Right ventricle myocardium inferior (tissue), 1 donor: Measurements from ENCODE around the gene CCNI. TPM values are rescaled to one million over a fixed set of nuclear protein-coding genes. Genes with fewer than 3 reads are reported as not detected.

Source experiments
- ATAC-seq: fragments of 200-7000 bp; cut with Tn5 transposase; one replicate; pipeline ENCODE4 v1.9.1; 2020; ENCODE audit warnings: mild to moderate bottlenecking, moderate library complexity
- DNase-seq: peaks from one replicate; pipeline ENCODE4 v3.0.0; 2021; ENCODE audit errors: missing footprints
- intact Hi-C: fragments of 100-400 bp; cut with DNase I; formaldehyde crosslinking; loops from one replicate; pipeline ENCODE4 v1.11.0; 2022
- total RNA-seq: library from RNA; stranded (reverse); fragmentation: NEBNext Ultra II Directional; extraction: Animal tissue kit (Norgen Biotek cat#: 25700); gene quantifications from one replicate; pipeline ENCODE4 v1.2.1, GENCODE V29; 2021
- donor health status: DM: no; HTN: yes; CAD: no; lungs with severe emphysema.

The CCNI gene
- total RNA-seq, 1 donor from 2014 or later = 251 TPM

DNA sequence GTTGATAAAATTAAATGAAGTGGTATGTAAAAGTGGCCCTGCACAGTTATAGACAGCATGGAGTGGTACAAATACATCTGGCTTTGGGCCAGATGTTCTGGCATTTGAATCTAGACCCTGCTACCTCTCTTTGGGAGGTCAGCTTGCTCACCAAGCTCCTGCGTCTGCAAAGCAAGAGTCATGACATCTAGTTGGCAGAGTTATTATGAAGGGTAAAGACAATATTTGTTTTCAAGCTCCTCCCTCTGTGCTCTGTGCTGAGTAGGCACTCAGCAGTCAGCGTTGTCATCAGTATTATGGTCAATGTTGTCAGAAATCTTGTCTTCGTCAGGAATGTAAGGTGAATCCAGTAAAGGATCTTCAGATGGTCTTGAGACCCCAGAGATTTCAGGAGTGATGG lies 55.8 kb downstream of the CCNI start:
- intact Hi-C loops = no loop called here
- no peak for ATAC-seq
- DNase-seq = no peak

DNA sequence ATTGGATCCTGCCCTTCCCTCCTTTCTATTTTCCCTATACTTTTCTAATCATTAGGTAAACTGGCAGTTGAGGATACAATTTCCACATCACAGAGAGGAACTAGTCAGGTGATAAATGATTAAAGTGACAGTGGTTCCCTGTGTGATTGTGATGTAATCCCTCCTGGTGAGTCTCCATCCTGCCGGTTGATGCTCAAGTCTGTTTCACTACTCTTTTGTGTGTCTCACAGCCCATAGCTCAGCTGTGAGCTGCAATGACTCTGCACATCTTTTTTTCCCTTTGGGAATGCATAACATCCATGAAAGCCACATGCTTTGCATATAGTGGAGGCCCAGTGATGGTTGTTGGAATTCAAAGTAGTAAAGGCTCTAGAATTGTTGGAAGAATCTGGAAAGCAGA lies 60.4 kb downstream of the CCNI start:
- ATAC-seq (no peak), DNase-seq (no peak)
- intact Hi-C loops = no loop called here

DNA sequence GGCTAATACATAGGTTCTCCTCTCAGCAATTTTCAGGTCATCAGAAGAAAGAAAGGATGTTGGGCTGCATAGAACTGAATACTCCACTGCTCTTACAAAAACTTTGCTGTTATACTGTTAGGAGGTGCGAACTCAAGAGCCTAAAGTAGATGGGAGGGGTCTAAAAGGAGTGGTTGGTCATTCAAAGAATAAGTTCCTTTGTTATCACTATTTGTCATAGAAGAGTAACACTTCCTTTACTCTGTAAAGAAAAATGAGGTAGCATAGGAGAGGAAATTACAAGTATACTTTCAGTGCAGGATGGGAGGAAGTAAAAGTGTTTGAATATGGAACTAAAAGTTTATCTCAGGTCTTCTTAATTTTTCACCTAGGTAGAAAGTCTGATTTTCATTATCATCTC lies 61.5 kb downstream of the CCNI start:
- ATAC-seq (no peak), DNase-seq (no peak)
- intact Hi-C loops = no loop called here

DNA sequence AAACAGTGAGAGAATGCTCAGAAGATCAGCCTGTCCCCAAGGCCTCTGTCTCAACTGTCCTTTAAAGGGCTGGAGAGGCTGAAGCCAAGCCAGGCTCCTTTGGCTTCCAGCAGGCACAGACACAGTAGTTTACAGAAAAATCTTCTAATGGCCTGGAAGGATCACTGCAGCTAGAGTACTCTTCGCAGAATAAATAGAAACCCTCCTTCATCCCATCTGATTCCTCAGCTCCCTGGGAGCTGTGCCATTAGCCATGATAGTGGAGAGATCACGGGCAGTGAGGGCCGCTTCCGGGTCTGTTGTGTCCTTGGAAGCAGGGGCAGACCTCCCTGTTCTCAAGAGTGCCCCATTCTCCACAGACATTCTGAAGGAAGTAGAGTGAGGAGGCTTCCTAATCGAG lies 63.1 kb downstream of the CCNI start:
- intact Hi-C loops = no loop called here
- ATAC-seq (peak; percentile 88), DNase-seq (peak; percentile 76)

DNA sequence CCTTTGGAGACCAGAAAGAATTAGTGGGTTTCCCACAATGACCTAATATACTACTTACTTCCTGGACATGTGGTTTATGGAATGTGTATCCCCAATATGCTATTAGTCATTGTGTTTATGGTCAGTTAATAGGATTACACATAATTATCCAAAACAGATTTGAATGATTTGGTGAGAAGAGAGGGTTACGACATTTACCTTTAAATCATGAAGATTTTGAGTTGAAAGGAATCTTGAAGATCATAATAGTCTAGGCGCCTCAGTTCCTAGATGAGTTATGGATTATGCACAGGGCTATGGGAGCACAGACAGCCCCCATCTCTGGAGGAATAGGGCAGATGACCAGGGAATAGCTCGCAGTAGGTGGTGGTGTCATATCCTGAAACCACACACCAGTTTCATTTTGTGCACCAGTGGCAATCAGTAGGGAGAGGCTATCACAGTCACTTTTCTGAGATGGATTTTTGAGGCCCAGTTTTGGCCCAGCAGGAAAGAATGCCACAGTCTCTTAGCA lies 64.9 kb downstream of the CCNI start:
- intact Hi-C loops = no loop called here
- no peak for ATAC-seq

DNA sequence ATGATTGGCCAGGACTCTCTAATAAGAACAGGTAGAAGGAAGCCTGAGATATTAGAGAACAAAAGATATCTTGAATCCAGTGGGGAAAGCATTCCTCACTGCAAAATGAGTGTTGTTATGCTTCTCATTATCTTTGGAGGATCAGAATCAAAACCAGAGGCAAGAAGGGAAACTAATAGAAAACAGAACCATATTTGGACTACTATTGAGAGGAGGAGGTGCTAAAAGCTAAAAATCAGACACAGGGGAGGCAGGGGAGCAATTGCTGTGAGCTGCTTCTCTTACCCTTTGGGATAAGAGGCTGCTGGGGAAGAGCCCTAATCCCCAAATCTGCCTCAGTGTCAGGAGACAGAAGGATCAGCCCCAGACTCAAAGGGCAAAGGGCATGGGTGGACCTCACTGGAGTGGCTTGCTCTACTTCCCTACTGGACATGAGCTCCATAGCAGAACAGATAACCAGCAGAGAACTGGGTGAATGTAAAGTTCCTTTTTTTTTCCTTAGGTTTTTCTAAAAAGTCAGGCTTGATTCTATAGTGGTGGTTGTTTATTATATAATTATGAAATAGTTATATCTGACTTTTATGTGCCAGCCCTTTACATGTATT lies 66.2 kb downstream of the CCNI start:
- ATAC-seq (no peak), DNase-seq (no peak)
- intact Hi-C loops = no loop called here

More for the DNA sequence above, 64.9 kb downstream of the CCNI start:
- DNase-seq = no peak

DNA sequence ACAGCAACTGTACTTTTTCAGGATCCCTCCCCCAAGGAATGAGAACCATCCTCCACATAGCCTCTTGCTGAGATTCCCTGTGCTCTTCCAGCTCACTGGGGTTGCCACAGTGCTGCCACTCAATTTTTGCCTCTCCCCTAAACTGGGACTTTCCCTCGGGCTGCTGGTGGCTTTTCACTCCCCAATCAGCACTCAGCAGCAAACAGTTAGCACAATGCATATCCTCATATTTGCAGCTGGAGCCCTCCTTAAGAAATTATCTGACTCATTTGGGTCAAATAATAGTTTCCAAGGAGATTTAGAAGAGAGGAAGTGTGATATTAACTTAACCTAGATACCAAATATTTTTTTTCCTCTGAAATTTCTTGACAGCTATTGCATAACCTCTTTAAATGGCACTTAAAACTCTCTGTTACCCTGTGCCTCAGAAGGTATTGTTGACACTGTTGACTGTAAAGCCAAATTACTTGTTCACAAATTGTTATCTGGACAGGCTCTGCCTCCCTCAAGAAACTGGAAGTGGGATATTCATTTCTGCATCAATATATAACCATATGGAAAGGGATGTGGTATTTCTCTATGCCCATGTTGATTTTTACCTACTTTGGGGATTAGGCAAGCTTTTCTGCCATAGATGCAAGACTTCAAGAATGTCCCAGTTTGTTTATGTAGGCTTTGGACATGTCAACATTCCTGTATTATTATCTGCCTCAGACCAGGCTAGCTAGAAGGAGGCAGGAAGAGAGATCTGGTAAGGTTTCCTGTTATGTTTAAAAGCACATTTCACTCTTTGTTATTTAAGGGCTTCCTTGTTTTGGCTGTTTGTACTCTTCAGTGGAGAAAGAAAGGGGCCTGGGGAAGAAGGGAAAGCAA lies 68.2 kb downstream of the CCNI start:
- DNase-seq (no peak), ATAC-seq (peak; percentile 74)
- intact Hi-C loops = no loop called here

DNA sequence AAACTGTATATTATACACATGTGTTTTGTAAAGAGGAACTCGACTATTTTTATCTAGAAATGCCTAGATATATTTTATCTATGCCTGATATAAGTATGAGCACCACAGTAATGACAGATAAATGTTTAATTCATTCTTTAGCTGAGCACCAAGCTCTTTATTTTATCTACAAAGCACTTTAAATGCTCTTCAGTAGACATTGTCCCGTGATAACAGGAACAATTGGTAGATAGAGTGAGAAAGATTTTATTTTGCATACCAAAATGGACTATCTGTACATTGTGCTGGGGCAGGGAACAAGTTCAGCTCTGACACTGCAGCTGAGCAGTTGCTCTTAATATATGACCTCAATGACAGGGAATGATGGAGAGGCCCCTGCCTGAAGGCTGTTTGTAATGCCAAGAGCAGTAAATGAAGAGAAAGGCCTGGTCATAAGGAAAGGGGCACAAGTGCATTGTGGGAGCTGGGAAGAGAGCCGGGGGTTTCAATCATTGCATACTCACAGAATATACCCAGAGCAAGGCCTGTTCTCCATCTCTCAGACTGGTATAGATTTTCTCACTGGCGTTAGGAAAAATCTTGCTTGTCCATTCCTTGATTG lies 68.9 kb downstream of the CCNI start:
- DNase-seq (no peak), ATAC-seq (no peak)
- intact Hi-C loops = no loop called here

DNA sequence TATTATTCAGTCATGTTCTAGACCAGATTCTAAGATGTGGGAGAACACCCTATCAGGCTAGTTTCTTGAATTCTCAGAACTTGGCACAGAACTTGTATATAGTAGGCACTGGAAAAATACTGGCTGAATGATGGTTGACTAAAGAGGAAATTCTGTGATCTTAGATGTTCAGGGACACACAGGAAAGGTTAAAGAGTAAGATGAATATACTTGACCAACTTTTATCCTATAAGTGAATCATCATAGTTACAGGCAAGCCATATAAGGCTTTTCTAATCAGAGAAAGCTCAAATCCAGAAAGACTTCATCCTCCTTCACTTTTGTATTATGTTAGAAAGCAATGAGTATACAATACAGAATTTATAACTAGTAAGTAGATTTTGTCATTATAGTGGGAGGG lies 72.4 kb downstream of the CCNI start:
- ATAC-seq = no peak
- intact Hi-C loops = no loop called here
- DNase-seq = no peak

DNA sequence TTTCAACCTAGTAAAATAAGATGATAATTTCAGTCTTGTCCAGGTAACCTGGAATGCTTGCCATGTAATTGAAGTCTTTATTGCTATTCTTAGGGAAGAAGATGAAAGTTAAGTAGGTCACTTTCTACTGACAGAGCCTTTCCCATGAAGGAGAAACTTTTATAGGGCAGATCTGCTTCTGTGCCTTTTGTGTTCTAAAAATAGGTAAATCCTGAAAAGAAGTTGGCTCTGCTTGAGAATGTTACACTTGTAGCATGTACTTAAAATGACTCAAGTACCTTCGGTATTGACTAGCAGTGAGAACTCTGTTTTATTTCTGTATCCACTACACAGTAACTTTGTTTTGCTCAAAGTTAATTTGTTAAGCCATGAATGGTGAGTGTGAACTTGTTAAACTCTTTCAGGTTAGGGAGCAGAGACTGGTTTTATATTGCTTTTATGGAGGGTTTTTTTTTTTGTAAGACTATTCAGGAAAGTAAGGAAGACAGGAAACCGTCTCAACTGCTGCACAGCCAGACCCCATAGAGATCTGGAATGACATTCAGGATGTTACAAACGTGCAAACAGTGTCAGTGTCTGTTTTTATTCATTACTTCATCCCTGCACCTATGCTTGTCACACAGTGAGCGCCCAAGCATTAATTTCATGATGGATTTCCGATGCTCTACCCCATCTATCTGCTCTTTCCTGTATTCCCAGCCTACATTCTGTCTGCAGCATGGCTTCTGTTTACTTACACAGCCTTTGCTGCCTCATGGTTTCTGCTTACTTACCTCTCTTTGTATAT lies 73.3 kb downstream of the CCNI start:
- no peak for DNase-seq
- no peak for ATAC-seq
- intact Hi-C loops = no loop called here

DNA sequence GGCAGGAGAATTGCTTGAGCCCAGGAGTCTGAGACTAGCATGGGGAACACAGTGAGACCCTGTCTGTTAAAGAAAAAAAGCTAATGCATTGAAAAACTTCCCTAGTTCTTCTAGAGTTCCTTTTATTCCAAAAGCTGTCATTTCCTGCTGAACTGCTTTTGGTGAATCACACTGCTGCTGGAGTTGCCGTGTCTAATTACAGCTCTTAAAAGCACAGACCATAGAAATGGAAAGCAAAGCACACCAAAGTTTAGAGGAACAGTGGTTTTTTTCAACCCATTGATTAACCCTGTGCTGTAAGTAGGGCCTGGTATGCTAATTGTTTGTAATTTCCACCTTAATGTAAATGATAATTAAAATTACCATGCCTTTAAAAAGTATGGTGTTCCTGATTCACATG lies 73.9 kb downstream of the CCNI start:
- DNase-seq (no peak), ATAC-seq (no peak)
- intact Hi-C loops = no loop called here

DNA sequence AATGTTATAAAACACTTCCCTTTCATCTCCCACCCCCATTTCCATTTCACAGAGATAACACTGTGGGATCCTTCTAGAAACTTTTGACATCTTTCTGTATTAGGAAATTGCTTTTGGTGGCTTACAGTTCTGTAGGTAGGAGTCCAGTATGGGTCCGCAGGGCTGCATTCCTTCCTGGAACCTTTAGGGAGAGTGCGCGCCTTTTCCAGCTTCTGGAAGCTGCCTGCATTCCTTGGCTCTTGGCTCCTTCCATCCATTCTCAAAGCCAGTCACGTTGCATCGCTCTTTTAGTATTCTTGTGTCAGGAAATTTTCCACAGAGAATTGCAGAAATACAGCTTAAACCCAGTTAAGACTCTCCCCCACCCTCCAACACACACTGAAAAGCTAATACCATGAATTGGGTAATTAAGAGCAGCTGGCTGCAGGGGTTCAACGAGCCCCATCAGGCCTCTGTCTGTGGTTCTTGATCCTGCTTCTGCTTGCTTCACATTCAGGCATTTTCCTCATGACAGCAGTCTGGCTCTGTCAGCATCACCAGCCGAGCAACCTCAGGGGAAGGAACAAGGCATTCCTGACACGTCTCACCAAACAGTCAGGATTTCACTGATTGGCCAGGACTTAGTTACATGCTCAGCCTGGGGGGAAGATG lies 77.4 kb downstream of the CCNI start:
- ATAC-seq (peak; percentile 51), DNase-seq (no peak)
- intact Hi-C loops = no loop called here

DNA sequence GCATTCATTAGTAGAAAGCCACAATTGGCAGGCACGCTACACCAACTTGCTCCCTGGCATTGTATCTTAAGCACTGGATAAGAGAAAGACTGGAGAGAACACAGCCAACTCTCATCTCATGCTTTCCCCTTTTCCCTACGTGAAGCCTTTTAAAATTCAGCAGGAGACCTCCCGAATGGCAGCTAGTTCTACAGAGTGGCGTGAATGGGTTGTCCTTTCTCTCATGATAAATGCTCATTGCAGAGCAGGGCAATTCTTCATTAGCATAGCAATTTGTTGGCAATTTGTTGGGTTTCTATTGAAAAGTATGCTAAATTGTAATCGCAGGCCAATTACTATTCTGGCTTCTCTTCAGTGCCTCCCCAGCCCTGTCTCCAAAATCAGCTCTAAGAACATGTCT lies 78.3 kb downstream of the CCNI start:
- peak; percentile 41 for ATAC-seq
- intact Hi-C loops = no loop called here
- no peak for DNase-seq

Other genes starting within 250 kb of the CCNI start
- not detected for gene SOWAHB, start 177.8 kb downstream of the CCNI start, total RNA-seq
- gene SEPTIN11, start 126.2 kb downstream of the CCNI start, total RNA-seq = 32.9 TPM
- gene CCNG2, start 81.2 kb upstream of the CCNI start, total RNA-seq = 8.5 TPM